Neural cell (in vitro differentiated cells): ENCODE results near the gene GAST. TPM values are rescaled to one million over a fixed set of nuclear protein-coding genes. Genes with fewer than 3 reads are reported as not detected.

ENCODE experiments used
- H2AFZ ChIP-seq: fragments of 200-600, 300-800 bp; sonication (generic), shearing (Covaris generic); 2 replicates; pipeline ENCODE4 v1.6.0; 2014; ENCODE audit warnings: low read depth, mild to moderate bottlenecking, antibody characterized with exemption, low read length, moderate library complexity
- H3F3A ChIP-seq: fragments of 200-600 bp; shearing (Covaris generic); 2 replicates; pipeline ENCODE4 v1.6.1; 2016; ENCODE audit warnings: mild to moderate bottlenecking, moderate library complexity, mixed read lengths, antibody characterized with exemption, low read length; ENCODE audit not compliant: insufficient read depth, poor library complexity, severe bottlenecking
- H3K27ac ChIP-seq: fragments of 200-600, 300-800 bp; sonication (generic), shearing (Covaris generic); 2 replicates; pipeline ENCODE4 v1.5.1; 2014; ENCODE audit warnings: mild to moderate bottlenecking, low read length, moderate library complexity
- H3K27me3 ChIP-seq: fragments of 300-800, 200-600 bp; sonication (generic), shearing (Covaris generic); 2 replicates; pipeline ENCODE4 v1.6.0; 2014; ENCODE audit warnings: mild to moderate bottlenecking, low read depth, low read length, moderate library complexity; ENCODE audit not compliant: insufficient read depth
- H3K36me3 ChIP-seq: fragments of 300-800, 200-600 bp; sonication (generic), shearing (Covaris generic); 2 replicates; pipeline ENCODE4 v1.5.1; 2014; ENCODE audit warnings: mild to moderate bottlenecking, antibody characterized with exemption, low read length, moderate library complexity; ENCODE audit not compliant: insufficient read depth
- H3K4me2 ChIP-seq: fragments of 300-800, 200-600 bp; sonication (generic), shearing (Covaris generic); 2 replicates; pipeline ENCODE4 v1.6.0; 2014; ENCODE audit warnings: mild to moderate bottlenecking, low read length
- H3K4me3 ChIP-seq: fragments of 300-800, 200-600 bp; sonication (generic), shearing (Covaris generic); 2 replicates; pipeline ENCODE4 v1.5.1; 2014; ENCODE audit warnings: mild to moderate bottlenecking, low read length, moderate library complexity
- H3K79me2 ChIP-seq: fragments of 200-600 bp; shearing (Covaris generic); replicated peaks from 2 replicates; pipeline ENCODE4 v1.6.0; 2014; ENCODE audit warnings: mild to moderate bottlenecking, low read length, moderate library complexity; ENCODE audit not compliant: insufficient read depth
- H3K9ac ChIP-seq: fragments of 300-800, 200-600 bp; sonication (generic), shearing (Covaris generic); 2 replicates; pipeline ENCODE4 v1.6.1; 2016; ENCODE audit warnings: mild to moderate bottlenecking, low read length, mixed read lengths
- H3K9me2 ChIP-seq: fragments of 200-600 bp; shearing (Covaris generic); 2 replicates; pipeline ENCODE4 v1.6.1; 2016; ENCODE audit warnings: mild to moderate bottlenecking, low read length, mixed read lengths; ENCODE audit not compliant: insufficient read depth
- H3K9me3 ChIP-seq: fragments of 200-600, 300-800 bp; sonication (generic), shearing (Covaris generic); 2 replicates; pipeline ENCODE4 v1.6.1; 2016; ENCODE audit warnings: mild to moderate bottlenecking, mixed run types, low read length, moderate library complexity, mixed read lengths
- H4K20me1 ChIP-seq: fragments of 200-600 bp; shearing (Covaris generic); 2 replicates; pipeline ENCODE4 v1.6.1; 2016; ENCODE audit warnings: mild to moderate bottlenecking, mixed run types; ENCODE audit not compliant: insufficient read depth
- EP300 ChIP-seq: fragments of 450-650 bp; conservative IDR thresholded peaks from 2 replicates; pipeline ENCODE4 v1.6.1; 2014; ENCODE audit warnings: antibody characterized with exemption, mild to moderate bottlenecking, moderate library complexity; ENCODE audit not compliant: poor library complexity, severe bottlenecking
- EZH2 ChIP-seq: fragments of 200-600, 300-800 bp; shearing (Covaris generic), sonication (generic); IDR thresholded peaks from 2 replicates; pipeline ENCODE4 v1.6.1; 2014; ENCODE audit warnings: antibody characterized with exemption, low read length, borderline replicate concordance, mild to moderate bottlenecking; ENCODE audit not compliant: insufficient read depth, poor library complexity, severe bottlenecking
- MXI1 ChIP-seq: fragments of 450-650 bp; conservative IDR thresholded peaks from 2 replicates; pipeline ENCODE4 v1.6.1; 2014; ENCODE audit warnings: antibody characterized with exemption, mild to moderate bottlenecking; ENCODE audit not compliant: poor library complexity, severe bottlenecking
- POLR2AphosphoS5 ChIP-seq: IDR thresholded peaks from 2 replicates; pipeline ENCODE4 v1.6.1; 2012
- RAD21 ChIP-seq: fragments of 450-650 bp; conservative IDR thresholded peaks from 2 replicates; pipeline ENCODE4 v1.6.1; 2014; ENCODE audit warnings: antibody characterized with exemption, mild to moderate bottlenecking, moderate library complexity
- SMC3 ChIP-seq: fragments of 450-650 bp; conservative IDR thresholded peaks from 2 replicates; pipeline ENCODE4 v1.6.1; 2014; ENCODE audit warnings: antibody characterized with exemption, mild to moderate bottlenecking, moderate library complexity; ENCODE audit not compliant: poor library complexity
- TAF1 ChIP-seq: IDR thresholded peaks from 2 replicates; pipeline ENCODE4 v1.6.1; 2012; ENCODE audit warnings: low read depth
- polyA plus RNA-seq: library from polyadenylated mRNA; depleted of rRNA; stranded (reverse); fragments of >200 nt; gene quantifications from 2 replicates; pipeline ENCODE4 v1.2.3, GENCODE V29; 2014
- TF ChIP-seq, protein P1 (sequence below): IDR thresholded peaks from 2 replicates; pipeline ENCODE4 v1.6.1; 2012; ENCODE audit warnings: borderline replicate concordance
- TF ChIP-seq, protein P2 (sequence below): fragments of 450-650 bp; IDR thresholded peaks from 2 replicates; pipeline ENCODE4 v1.5.1; 2014; ENCODE audit warnings: antibody characterized with exemption, mild to moderate bottlenecking, moderate library complexity; ENCODE audit not compliant: poor library complexity, severe bottlenecking

The GAST gene
- polyA plus RNA-seq, 1 donor from 2014 or later: not detected

DNA sequence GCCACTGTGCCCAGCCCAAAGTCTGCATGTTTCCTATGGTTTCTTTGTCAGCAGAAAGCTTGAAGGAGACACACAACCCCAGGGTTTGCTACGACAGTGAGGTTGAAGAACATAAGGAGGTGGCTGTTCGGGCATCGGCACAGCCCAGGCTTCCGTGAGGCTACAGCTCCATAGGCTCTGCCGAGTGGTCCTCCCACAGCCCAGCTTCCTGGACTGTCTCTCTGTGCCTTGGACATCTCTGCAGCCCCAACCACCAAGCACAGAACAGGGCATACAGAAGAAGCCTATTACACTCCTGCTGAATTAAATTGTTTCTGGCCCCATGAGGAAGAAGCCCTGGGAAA, 25.5 kb downstream of the GAST start:
- no peak overlapping the region for H3K4me3 ChIP-seq
- no peaks in the 10 kb centered on the region for H3K9me2 ChIP-seq
- no peak overlapping the region for H3K27ac ChIP-seq
- H3K79me2 ChIP-seq: no peaks in the 10 kb centered on the region
- peaks cover 50% of the 10 kb centered on the region for H3K27me3 ChIP-seq
- H3F3A ChIP-seq: no peaks in the 10 kb centered on the region
- H3K9ac ChIP-seq: no peak overlapping the region
- H3K9me3 ChIP-seq: no peaks in the 10 kb centered on the region
- TF ChIP-seq EP300 (no peak), SMC3 (no peak), RAD21 (no peak), POLR2AphosphoS5 (no peak), TAF1 (no peak), MXI1 (no peak), EZH2 (no peak)
- TF ChIP-seq, protein P1, sequence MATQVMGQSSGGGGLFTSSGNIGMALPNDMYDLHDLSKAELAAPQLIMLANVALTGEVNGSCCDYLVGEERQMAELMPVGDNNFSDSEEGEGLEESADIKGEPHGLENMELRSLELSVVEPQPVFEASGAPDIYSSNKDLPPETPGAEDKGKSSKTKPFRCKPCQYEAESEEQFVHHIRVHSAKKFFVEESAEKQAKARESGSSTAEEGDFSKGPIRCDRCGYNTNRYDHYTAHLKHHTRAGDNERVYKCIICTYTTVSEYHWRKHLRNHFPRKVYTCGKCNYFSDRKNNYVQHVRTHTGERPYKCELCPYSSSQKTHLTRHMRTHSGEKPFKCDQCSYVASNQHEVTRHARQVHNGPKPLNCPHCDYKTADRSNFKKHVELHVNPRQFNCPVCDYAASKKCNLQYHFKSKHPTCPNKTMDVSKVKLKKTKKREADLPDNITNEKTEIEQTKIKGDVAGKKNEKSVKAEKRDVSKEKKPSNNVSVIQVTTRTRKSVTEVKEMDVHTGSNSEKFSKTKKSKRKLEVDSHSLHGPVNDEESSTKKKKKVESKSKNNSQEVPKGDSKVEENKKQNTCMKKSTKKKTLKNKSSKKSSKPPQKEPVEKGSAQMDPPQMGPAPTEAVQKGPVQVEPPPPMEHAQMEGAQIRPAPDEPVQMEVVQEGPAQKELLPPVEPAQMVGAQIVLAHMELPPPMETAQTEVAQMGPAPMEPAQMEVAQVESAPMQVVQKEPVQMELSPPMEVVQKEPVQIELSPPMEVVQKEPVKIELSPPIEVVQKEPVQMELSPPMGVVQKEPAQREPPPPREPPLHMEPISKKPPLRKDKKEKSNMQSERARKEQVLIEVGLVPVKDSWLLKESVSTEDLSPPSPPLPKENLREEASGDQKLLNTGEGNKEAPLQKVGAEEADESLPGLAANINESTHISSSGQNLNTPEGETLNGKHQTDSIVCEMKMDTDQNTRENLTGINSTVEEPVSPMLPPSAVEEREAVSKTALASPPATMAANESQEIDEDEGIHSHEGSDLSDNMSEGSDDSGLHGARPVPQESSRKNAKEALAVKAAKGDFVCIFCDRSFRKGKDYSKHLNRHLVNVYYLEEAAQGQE: no peak
- TF ChIP-seq, protein P2, sequence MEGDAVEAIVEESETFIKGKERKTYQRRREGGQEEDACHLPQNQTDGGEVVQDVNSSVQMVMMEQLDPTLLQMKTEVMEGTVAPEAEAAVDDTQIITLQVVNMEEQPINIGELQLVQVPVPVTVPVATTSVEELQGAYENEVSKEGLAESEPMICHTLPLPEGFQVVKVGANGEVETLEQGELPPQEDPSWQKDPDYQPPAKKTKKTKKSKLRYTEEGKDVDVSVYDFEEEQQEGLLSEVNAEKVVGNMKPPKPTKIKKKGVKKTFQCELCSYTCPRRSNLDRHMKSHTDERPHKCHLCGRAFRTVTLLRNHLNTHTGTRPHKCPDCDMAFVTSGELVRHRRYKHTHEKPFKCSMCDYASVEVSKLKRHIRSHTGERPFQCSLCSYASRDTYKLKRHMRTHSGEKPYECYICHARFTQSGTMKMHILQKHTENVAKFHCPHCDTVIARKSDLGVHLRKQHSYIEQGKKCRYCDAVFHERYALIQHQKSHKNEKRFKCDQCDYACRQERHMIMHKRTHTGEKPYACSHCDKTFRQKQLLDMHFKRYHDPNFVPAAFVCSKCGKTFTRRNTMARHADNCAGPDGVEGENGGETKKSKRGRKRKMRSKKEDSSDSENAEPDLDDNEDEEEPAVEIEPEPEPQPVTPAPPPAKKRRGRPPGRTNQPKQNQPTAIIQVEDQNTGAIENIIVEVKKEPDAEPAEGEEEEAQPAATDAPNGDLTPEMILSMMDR: no peak
- H3K36me3 ChIP-seq: no peaks in the 10 kb centered on the region
- no peak overlapping the region for H3K4me2 ChIP-seq
- H4K20me1 ChIP-seq: no peaks in the 10 kb centered on the region
- no peak overlapping the region for H2AFZ ChIP-seq

- Histone ChIP-seq H3K9ac (peak overlapping the region; percentile 21), H3K27ac (no peak overlapping the region), H3F3A (no peaks in the 10 kb centered on the region), H2AFZ (peak overlapping the region; percentile 31), H3K79me2 (no peaks in the 10 kb centered on the region), H3K9me3 (no peaks in the 10 kb centered on the region), H3K4me3 (no peak overlapping the region), H3K4me2 (no peak overlapping the region), H3K36me3 (no peaks in the 10 kb centered on the region), H4K20me1 (no peaks in the 10 kb centered on the region), H3K9me2 (no peaks in the 10 kb centered on the region), H3K27me3 (peaks cover 45% of the 10 kb centered on the region)
- TF ChIP-seq EP300 (no peak), TAF1 (peak; percentile 48), EZH2 (no peak), RAD21 (peak; percentile 97), POLR2AphosphoS5 (peak; percentile 34), MXI1 (peak; percentile 57), SMC3 (peak; percentile 94)
- TF ChIP-seq, protein P1: peak; percentile 24
- TF ChIP-seq, protein P2: peak; percentile 97
Observed at GRCh38 chr17:41738077-41738800, 26.1 kb downstream of the GAST start.
